DOHH2 (cell line): Measurements from ENCODE around the gene SLBP.

Experiments used
- H3F3A ChIP-seq: fragments of 200-600 bp; sonication (generic), shearing (Covaris generic); 2 replicates; pipeline ENCODE4 v1.6.0; 2016; ENCODE audit warnings: antibody characterized with exemption, mild to moderate bottlenecking; ENCODE audit not compliant: control insufficient read depth, insufficient read depth
- H3K27ac ChIP-seq: fragments of 200-600 bp; sonication (generic); 2 replicates; pipeline ENCODE4 v1.5.1; 2014; ENCODE audit warnings: low read depth, mild to moderate bottlenecking, low read length, moderate library complexity
- H3K27me3 ChIP-seq: fragments of 200-600 bp; sonication (generic); 2 replicates; pipeline ENCODE4 v1.6.1; 2014; ENCODE audit warnings: mild to moderate bottlenecking, low read length, mixed read lengths; ENCODE audit not compliant: control insufficient read depth
- H3K36me3 ChIP-seq: fragments of 200-600 bp; sonication (generic); 2 replicates; pipeline ENCODE4 v1.6.1; 2014; ENCODE audit warnings: mild to moderate bottlenecking, low read length, moderate library complexity, mixed read lengths; ENCODE audit not compliant: control insufficient read depth
- H3K4me1 ChIP-seq: fragments of 200-600 bp; sonication (generic); 2 replicates; pipeline ENCODE4 v1.6.1; 2014; ENCODE audit warnings: mild to moderate bottlenecking, low read length, mixed read lengths; ENCODE audit not compliant: control insufficient read depth
- H3K4me2 ChIP-seq: fragments of 200-600 bp; sonication (generic); 2 replicates; pipeline ENCODE4 v1.6.0; 2014; ENCODE audit warnings: mild to moderate bottlenecking, low read length, moderate library complexity
- H3K4me3 ChIP-seq: fragments of 200-600 bp; sonication (generic); 2 replicates; pipeline ENCODE4 v1.5.1; 2014; ENCODE audit warnings: mild to moderate bottlenecking, low read length, mixed read lengths
- H3K79me2 ChIP-seq: fragments of 200-600 bp; sonication (generic); 2 replicates; pipeline ENCODE4 v1.6.1; 2014; ENCODE audit warnings: mild to moderate bottlenecking, low read length, mixed read lengths; ENCODE audit not compliant: control insufficient read depth
- H3K9me2 ChIP-seq: fragments of 200-600 bp; sonication (generic); replicated peaks from 2 replicates; pipeline ENCODE4 v1.6.1; 2014; ENCODE audit warnings: mild to moderate bottlenecking, low read length, mixed read lengths; ENCODE audit not compliant: control insufficient read depth
- H3K9me3 ChIP-seq: fragments of 200-600 bp; sonication (generic); 2 replicates; pipeline ENCODE4 v1.6.1; 2014; ENCODE audit warnings: antibody characterized with exemption, low read length, mixed read lengths; ENCODE audit not compliant: control insufficient read depth, insufficient read depth
- H4K20me1 ChIP-seq: fragments of 200-600 bp; sonication (generic); 2 replicates; pipeline ENCODE4 v1.6.0; 2014; ENCODE audit warnings: low read depth, mild to moderate bottlenecking, antibody characterized with exemption, low read length, moderate library complexity; ENCODE audit not compliant: control insufficient read depth, insufficient read depth
- CTCF ChIP-seq: fragments of 200-600 bp; sonication (generic); IDR thresholded peaks from one replicate; pipeline ENCODE4 v1.5.1; 2014; ENCODE audit warnings: antibody characterized with exemption, mild to moderate bottlenecking, low read depth, low read length; ENCODE audit not compliant: poor library complexity, severe bottlenecking
- EZH2phosphoT487 ChIP-seq: fragments of 200-600 bp; sonication (generic); IDR thresholded peaks from 2 replicates; pipeline ENCODE4 v1.6.1; 2017; ENCODE audit warnings: borderline replicate concordance, mild to moderate bottlenecking, antibody characterized with exemption, low read length, moderate library complexity, mixed read lengths

Gene SLBP

GRCh38 chr4:1727117-1728031 is 15.3 kb upstream of the SLBP start:
- no peaks in the 10 kb centered on the region for H3K9me3 ChIP-seq
- H3K4me2 ChIP-seq, result no peak overlapping the region
- peaks cover 17% of the 10 kb centered on the region for H3F3A ChIP-seq
- H4K20me1 ChIP-seq, result peaks cover 60% of the 10 kb centered on the region
- H3K27ac ChIP-seq, result no peak overlapping the region
- H3K4me3 ChIP-seq, result no peak overlapping the region
- peaks cover 40% of the 10 kb centered on the region for H3K4me1 ChIP-seq
- H3K9me2 ChIP-seq, result no peaks in the 10 kb centered on the region
- H3K27me3 ChIP-seq, result no peaks in the 10 kb centered on the region
- TF ChIP-seq EZH2phosphoT487 (no peak), CTCF (no peak)
- peaks cover 98% of the 10 kb centered on the region for H3K79me2 ChIP-seq
- peaks cover 98% of the 10 kb centered on the region for H3K36me3 ChIP-seq

DNA sequence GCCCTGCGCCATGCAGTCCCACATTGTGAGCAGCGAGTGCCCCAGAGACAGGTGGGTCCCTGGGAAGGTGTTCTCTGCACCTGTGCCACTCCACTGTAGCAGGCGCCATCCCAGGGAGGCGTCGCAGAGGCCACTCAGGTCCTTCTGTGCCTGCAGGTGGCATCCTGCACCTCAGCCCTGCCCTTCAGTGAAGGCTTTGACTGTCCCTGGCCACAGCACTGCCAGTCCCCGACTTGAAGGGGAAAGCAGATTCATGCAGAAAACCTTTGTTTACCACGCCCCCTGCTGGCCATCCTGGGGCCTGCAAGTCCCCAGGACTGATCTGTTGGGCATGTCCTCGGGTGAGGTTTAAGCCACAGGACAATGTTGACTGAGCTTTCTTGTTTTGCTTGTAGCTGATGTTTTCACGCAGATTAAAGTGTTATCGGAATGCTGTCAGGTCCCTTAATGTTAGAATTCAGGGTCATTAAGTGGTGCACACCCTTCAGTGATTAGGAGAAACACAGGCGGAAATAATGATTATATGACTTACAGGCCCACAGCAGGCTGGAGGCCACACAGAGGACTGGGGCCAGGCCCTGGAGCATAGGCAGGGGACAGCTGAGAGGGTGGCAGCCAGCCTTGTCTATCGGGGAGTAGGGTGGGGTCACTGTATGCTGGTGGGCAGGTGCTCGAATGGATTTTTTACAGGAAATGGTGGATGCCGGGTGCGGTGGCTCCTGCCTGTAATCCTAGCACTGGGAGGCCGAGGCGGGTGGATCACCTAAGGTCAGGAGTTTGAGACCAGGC is 14.2 kb upstream of the SLBP start:
- Histone ChIP-seq H3K36me3 (peaks cover 96% of the 10 kb centered on the region), H3K9me2 (no peaks in the 10 kb centered on the region), H3K27me3 (no peaks in the 10 kb centered on the region), H3K4me3 (no peak overlapping the region), H4K20me1 (peaks cover 58% of the 10 kb centered on the region), H3K4me1 (peaks cover 40% of the 10 kb centered on the region), H3K4me2 (peak overlapping the region; percentile 4), H3K27ac (no peak overlapping the region), H3K79me2 (peaks cover 99% of the 10 kb centered on the region), H3F3A (peaks cover 19% of the 10 kb centered on the region), H3K9me3 (no peaks in the 10 kb centered on the region)
- TF ChIP-seq CTCF, result peak; percentile 98
- no peak for TF ChIP-seq EZH2phosphoT487

GRCh38 chr4:1725521-1725920 is 13.4 kb upstream of the SLBP start:
- Histone ChIP-seq H3F3A (peaks cover 16% of the 10 kb centered on the region), H3K4me3 (no peak overlapping the region), H3K27ac (no peak overlapping the region), H3K79me2 (peaks cover 95% of the 10 kb centered on the region), H3K27me3 (no peaks in the 10 kb centered on the region), H3K4me2 (peak overlapping the region; percentile 4; the same call in 1 of the 2 replicates), H3K9me2 (no peaks in the 10 kb centered on the region), H3K36me3 (peaks cover 88% of the 10 kb centered on the region), H4K20me1 (peaks cover 50% of the 10 kb centered on the region), H3K9me3 (no peaks in the 10 kb centered on the region), H3K4me1 (peaks cover 40% of the 10 kb centered on the region)
- TF ChIP-seq EZH2phosphoT487 (no peak), CTCF (no peak)
